Esophagus squamous epithelium (tissue), 5 donors: Measurements from ENCODE around the gene CPED1. TPM values are rescaled to one million over a fixed set of nuclear protein-coding genes. Genes with fewer than 3 reads are reported as not detected.

Source experiments
- DNase-seq: peaks from one replicate; lab custom pipeline; 2025; lab: John Stamatoyannopoulos, UW
- H3K27ac ChIP-seq, 4 donors: fragments of 200-600 bp; sonication (generic); one replicate each; pipeline ENCODE4 v1.5.1; 2016 to 2019; ENCODE audit warnings: mild to moderate bottlenecking in 1 of 4
- H3K27me3 ChIP-seq, 4 donors: fragments of 200-600 bp; sonication (generic); 1 replicate in 3 of 4; 2 replicates in 1 of 4; pipeline versions ENCODE4 v1.5.1 to v1.6.0; 2017 to 2021; ENCODE audit warnings: antibody characterized with exemption in 1 of 4
- H3K36me3 ChIP-seq, 3 donors: fragments of 200-600 bp; sonication (generic); one replicate each; pipeline ENCODE4 v1.5.1; 2016 to 2019
- H3K4me1 ChIP-seq, 3 donors: fragments of 200-600 bp; sonication (generic); one replicate each; pipeline ENCODE4 v1.5.1; 2017 to 2019
- H3K4me3 ChIP-seq, 4 donors: fragments of 200-600 bp; sonication (generic); 1 replicate in 3 of 4; 2 replicates in 1 of 4; pipeline ENCODE4 v1.5.1; 2016 to 2019; ENCODE audit warnings: mild to moderate bottlenecking in 2 of 4, moderate library complexity in 1 of 4
- H3K9me3 ChIP-seq, 3 donors: fragments of 200-600 bp; sonication (generic); one replicate each; pipeline ENCODE4 v1.5.1; 2016 to 2019
- POLR2A ChIP-seq, 4 donors: fragments of 450-650 bp; IDR thresholded peaks; one replicate each; pipeline ENCODE4 v1.6.1; 2017; ENCODE audit warnings: antibody characterized with exemption in 4 of 4, mild to moderate bottlenecking in 4 of 4, moderate library complexity in 3 of 4
- WGBS, 2 donors: methylation state at CpG; one replicate each; pipeline ENCODE4 v1.1.5; 2018; 5-methylcytosine and 5-hydroxymethylcytosine counted together
- intact Hi-C: fragments of 100-400 bp; cut with DNase I; formaldehyde crosslinking; loops from one replicate; pipeline ENCODE4 v1.15.0; 2022
- total RNA-seq, 4 donors: library from RNA; depleted of rRNA; stranded (reverse); fragments of >200 nt; gene quantifications; one replicate each; pipeline ENCODE4 v1.1.0, GENCODE V29; 2016
- TF ChIP-seq, protein P1 (sequence below), 6 experiments: fragments of 450-650 bp in 4 of 6; fragments of 200-600 bp in 2 of 6; sonication (generic) in 2 of 6; IDR thresholded peaks; one replicate each; pipeline ENCODE4 v1.5.1; 2016 to 2019; ENCODE audit warnings: antibody characterized with exemption in 6 of 6, mild to moderate bottlenecking in 4 of 6, moderate library complexity in 4 of 6
- donor health status: DM: yes; HTN: yes; CAD: no.

Gene CPED1
- total RNA-seq, result 1 to 10 TPM in 3 of 4 donors, under 1 TPM in 1; 0.61 to 6.3 (median 2.3) TPM

DNA sequence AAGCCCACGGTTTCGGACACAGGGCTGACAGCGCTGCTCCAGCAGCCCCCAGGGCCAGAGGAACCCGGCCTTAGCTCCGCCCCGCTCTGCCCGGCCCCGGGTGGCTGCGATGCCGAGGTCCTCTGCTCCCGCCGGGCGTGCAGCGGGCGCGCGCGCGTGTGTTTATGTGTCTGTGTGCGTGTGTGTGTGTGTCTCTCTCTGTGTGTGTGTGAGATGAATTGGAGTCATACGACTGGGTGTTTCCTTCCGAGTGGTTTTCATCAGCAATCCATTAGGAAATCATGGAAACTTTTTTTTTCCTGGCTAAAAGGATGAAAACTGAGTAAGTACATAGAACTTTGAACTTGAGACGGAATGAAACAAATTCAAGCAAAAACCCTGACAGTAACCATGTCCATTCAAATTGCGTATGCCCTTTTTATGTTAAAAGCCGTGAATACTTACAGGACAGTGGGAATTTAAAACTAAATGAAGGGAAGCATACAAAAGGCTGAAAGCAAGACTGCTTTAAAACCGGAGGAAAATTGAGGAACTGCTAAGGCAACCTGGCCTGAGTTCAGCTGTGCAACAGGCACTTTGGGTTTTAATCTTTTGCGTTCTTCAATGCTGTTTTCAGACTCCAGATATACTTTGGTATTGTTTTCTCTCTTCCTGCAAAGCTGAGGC, at the start of gene CPED1:
TSS of gene CPED1 (plus strand) at position 121 of the 666 bp plus-strand sequence. CDS start 911 bp downstream, outside the sequence.
- WGBS, 2 donors, result 2% methylated on average over 5 to 12 of the region's 27 CpGs
- Histone ChIP-seq H3K27ac (peak within 1 kb of the TSS; percentile 52 to 90 (median 84)), H3K4me3 (peak within 1 kb of the TSS; percentile 19 to 69 (median 49)), H3K4me1 (peaks cover 0 to 44% (median 9%) of the 10 kb centered on the region in 3 donors), H3K9me3 (no peaks in the 10 kb centered on the region), H3K27me3 (peaks cover 0 to 25% (median 0%) of the 10 kb centered on the region in 4 donors), H3K36me3 (no peaks in the 10 kb centered on the region)
- TF ChIP-seq, protein P1, sequence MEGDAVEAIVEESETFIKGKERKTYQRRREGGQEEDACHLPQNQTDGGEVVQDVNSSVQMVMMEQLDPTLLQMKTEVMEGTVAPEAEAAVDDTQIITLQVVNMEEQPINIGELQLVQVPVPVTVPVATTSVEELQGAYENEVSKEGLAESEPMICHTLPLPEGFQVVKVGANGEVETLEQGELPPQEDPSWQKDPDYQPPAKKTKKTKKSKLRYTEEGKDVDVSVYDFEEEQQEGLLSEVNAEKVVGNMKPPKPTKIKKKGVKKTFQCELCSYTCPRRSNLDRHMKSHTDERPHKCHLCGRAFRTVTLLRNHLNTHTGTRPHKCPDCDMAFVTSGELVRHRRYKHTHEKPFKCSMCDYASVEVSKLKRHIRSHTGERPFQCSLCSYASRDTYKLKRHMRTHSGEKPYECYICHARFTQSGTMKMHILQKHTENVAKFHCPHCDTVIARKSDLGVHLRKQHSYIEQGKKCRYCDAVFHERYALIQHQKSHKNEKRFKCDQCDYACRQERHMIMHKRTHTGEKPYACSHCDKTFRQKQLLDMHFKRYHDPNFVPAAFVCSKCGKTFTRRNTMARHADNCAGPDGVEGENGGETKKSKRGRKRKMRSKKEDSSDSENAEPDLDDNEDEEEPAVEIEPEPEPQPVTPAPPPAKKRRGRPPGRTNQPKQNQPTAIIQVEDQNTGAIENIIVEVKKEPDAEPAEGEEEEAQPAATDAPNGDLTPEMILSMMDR (IDR thresholded peaks at IDR 0.05), result no peak
- TF ChIP-seq POLR2A (IDR thresholded peaks at IDR 0.05), result peak in 1 of 4 donors; percentile 15
- peak; percentile 21 for DNase-seq
- intact Hi-C loops, result loop anchor here (5.0 kb wide), 1 partner anchor 84 kb away; no protein-coding TSS in a partner anchor

GRCh38 chr7:120939345-120939744, 49.2 kb upstream of the CPED1 start:
- Histone ChIP-seq H3K27ac (no peak overlapping the region), H3K9me3 (no peaks in the 10 kb centered on the region), H3K36me3 (no peaks in the 10 kb centered on the region), H3K27me3 (no peaks in the 10 kb centered on the region), H3K4me3 (no peak overlapping the region), H3K4me1 (no peaks in the 10 kb centered on the region)
- TF ChIP-seq POLR2A (IDR thresholded peaks at IDR 0.05), result no peak
- TF ChIP-seq, protein P1 (IDR thresholded peaks at IDR 0.05), result no peak
- no peak for DNase-seq
- intact Hi-C loops, result no loop called here
- 63 to 83% methylated on average over 3 of the region's 3 CpGs for WGBS, 2 donors

DNA sequence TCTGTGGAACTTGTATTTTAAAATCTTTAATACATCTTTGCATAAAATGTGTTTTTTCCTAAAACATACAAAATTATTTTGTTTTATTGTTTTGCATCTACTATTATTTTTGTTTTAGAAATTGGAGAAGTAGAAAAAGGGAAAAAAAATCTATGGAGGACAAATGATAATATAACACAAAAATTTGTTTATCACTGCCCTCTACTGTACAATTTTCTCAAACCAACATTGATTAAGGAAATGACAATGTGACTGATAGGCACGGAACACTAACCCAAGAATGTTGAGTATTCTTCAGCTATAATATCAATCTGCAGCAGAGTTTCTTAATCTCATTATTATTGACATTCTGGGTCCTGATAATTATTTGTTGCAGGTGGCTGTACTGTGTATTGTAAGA, 47.4 kb upstream of the CPED1 start:
- DNase-seq, result no peak
- WGBS, 2 donors, result 8 to 12% methylated on average over 1 of the region's 1 CpG
- intact Hi-C loops, result loop anchor here (10.0 kb wide), 1 partner anchor 136 kb away; no protein-coding TSS in a partner anchor

GRCh38 chr7:120941856-120942255, 46.7 kb upstream of the CPED1 start:
- 42 to 50% methylated on average over 3 of the region's 3 CpGs for WGBS, 2 donors
- Histone ChIP-seq H3K36me3 (no peaks in the 10 kb centered on the region), H3K4me1 (no peaks in the 10 kb centered on the region), H3K9me3 (no peaks in the 10 kb centered on the region), H3K4me3 (no peak overlapping the region), H3K27ac (no peak overlapping the region), H3K27me3 (no peaks in the 10 kb centered on the region)
- intact Hi-C loops, result loop anchor here (10.0 kb wide), 1 partner anchor 137 kb away; no protein-coding TSS in a partner anchor
- no peak for DNase-seq
- no peak for TF ChIP-seq POLR2A (IDR thresholded peaks at IDR 0.05)
- TF ChIP-seq, protein P1 (IDR thresholded peaks at IDR 0.05), result no peak

More for the DNA sequence above, 47.4 kb upstream of the CPED1 start:
- no peak for TF ChIP-seq POLR2A (IDR thresholded peaks at IDR 0.05)
- TF ChIP-seq, protein P1 (IDR thresholded peaks at IDR 0.05), result peak in 2 of 6 experiments; percentile 26 to 35
- Histone ChIP-seq H3K27me3 (no peaks in the 10 kb centered on the region), H3K27ac (no peak overlapping the region), H3K4me1 (no peaks in the 10 kb centered on the region), H3K36me3 (no peaks in the 10 kb centered on the region), H3K4me3 (no peak overlapping the region), H3K9me3 (no peaks in the 10 kb centered on the region)

DNA sequence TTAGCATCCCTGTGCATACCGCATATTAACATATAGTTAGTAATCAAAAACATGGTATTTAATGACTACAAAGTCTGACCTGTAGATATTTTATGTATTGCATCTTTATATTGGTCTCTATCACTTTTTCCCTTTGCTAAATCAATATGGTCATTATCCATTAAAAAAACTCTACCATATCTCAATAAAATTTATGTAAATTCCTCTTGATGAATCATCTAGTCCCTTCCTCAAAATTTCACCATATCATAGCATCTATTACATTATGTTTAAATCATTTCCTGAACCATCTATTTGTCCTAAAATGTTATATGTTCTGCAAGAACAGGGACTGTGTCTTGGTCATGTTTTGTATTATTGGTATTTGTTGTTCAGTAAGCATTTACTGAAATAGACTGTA, 45.6 kb upstream of the CPED1 start:
- no peaks in the 10 kb centered on the region for H3K27me3 ChIP-seq
- H3K4me3 ChIP-seq, result no peak overlapping the region
- DNase-seq, result no peak
- intact Hi-C loops, result loop anchor here (10.0 kb wide), 1 partner anchor 138 kb away; no protein-coding TSS in a partner anchor
- no peaks in the 10 kb centered on the region for H3K4me1 ChIP-seq
- no peaks in the 10 kb centered on the region for H3K36me3 ChIP-seq
- TF ChIP-seq, protein P1 (IDR thresholded peaks at IDR 0.05), result no peak
- TF ChIP-seq POLR2A (IDR thresholded peaks at IDR 0.05), result no peak
- WGBS, 2 donors, result 86 to 90% methylated on average over 1 of the region's 1 CpG
- no peak overlapping the region for H3K27ac ChIP-seq
- no peaks in the 10 kb centered on the region for H3K9me3 ChIP-seq
